HEK293 (cell line): ENCODE measurements around the gene IGFBPL1.

Experiments used
- CTCF ChIA-PET: fragments of 350-600 bp; formaldehyde crosslinking; extraction: SDS; loops from one replicate; lab custom pipeline; 2021; ENCODE audit warnings: antibody characterized with exemption; lab: Yijun Ruan, JAX
- POLR2A ChIA-PET: fragments of 300-600 bp; formaldehyde crosslinking; extraction: SDS; loops from one replicate; lab custom pipeline; 2020; ENCODE audit warnings: antibody characterized with exemption, inconsistent platforms; lab: Yijun Ruan, JAX
- H3K27ac ChIP-seq: fragments of 200-500 bp; sonication (Bioruptor generic); 2 replicates; pipeline ENCODE4 v1.5.1; 2014; ENCODE audit warnings: low read depth, low read length, control low read depth, inconsistent platforms; ENCODE audit errors: extremely low read depth
- H3K36me3 ChIP-seq, 2 experiments: fragments of 200-500 bp in 1 of 2; sonication (Bioruptor generic) in 1 of 2; 1 replicate in 1 of 2; 2 replicates in 1 of 2; pipeline ENCODE4 v1.5.1; 2014 to 2017; ENCODE audit warnings: inconsistent platforms in 2 of 2, low read length in 2 of 2; ENCODE audit not compliant: control insufficient read depth in 2 of 2, insufficient read depth in 1 of 2
- H3K4me1 ChIP-seq: fragments of 200-500 bp; sonication (Bioruptor generic); 2 replicates; pipeline ENCODE4 v1.5.1; 2014; ENCODE audit warnings: mild to moderate bottlenecking, low read length, inconsistent platforms; ENCODE audit not compliant: control insufficient read depth, insufficient read depth
- H3K4me3 ChIP-seq: 2 replicates; pipeline ENCODE4 v1.5.1; 2011; ENCODE audit warnings: low read depth, mild to moderate bottlenecking, control low read depth, low read length, moderate library complexity
- H3K9me3 ChIP-seq: fragments of 200-500 bp; sonication (Bioruptor generic); 2 replicates; pipeline ENCODE4 v1.5.1; 2014; ENCODE audit warnings: low read depth, low read length, inconsistent platforms; ENCODE audit not compliant: control insufficient read depth, insufficient read depth
- AEBP2 ChIP-seq: fragments of 450-650 bp; formaldehyde crosslinking; IDR thresholded peaks from 2 replicates; pipeline ENCODE4 v1.5.1; 2016; ENCODE audit warnings: missing biosample characterization, missing genetic modification characterization, borderline replicate concordance
- ATF2 ChIP-seq: fragments of 450-650 bp; formaldehyde crosslinking; IDR thresholded peaks from 2 replicates; pipeline ENCODE4 v1.5.1; 2016; ENCODE audit warnings: missing biosample characterization, missing genetic modification characterization, low read depth
- HOXD13 ChIP-seq: sonication (generic); formaldehyde crosslinking; IDR thresholded peaks from 2 replicates; pipeline ENCODE4 v1.8.0; 2022; ENCODE audit warnings: missing genetic modification reagents, borderline replicate concordance
- KLF8 ChIP-seq: fragments of 450-650 bp; formaldehyde crosslinking; IDR thresholded peaks from 2 replicates; pipeline ENCODE4 v1.5.1; 2016; ENCODE audit warnings: missing biosample characterization, missing genetic modification characterization
- MYNN ChIP-seq: fragments of 450-650 bp; formaldehyde crosslinking; IDR thresholded peaks from 2 replicates; pipeline ENCODE4 v1.5.1; 2016; ENCODE audit warnings: missing biosample characterization, missing genetic modification characterization, borderline replicate concordance
- PRDM10 ChIP-seq: fragments of 450-650 bp; formaldehyde crosslinking; IDR thresholded peaks from 2 replicates; pipeline ENCODE4 v1.5.1; 2016; ENCODE audit warnings: missing biosample characterization, missing genetic modification characterization
- ZBTB26 ChIP-seq: fragments of 450-650 bp; formaldehyde crosslinking; optimal IDR thresholded peaks from 2 replicates; pipeline ENCODE3; 2016; ENCODE audit warnings: missing biosample characterization, mild to moderate bottlenecking, missing genetic modification characterization
- ZFP37 ChIP-seq: fragments of 450-650 bp; formaldehyde crosslinking; IDR thresholded peaks from 2 replicates; pipeline ENCODE4 v1.5.1; 2016; ENCODE audit warnings: missing biosample characterization, missing genetic modification characterization
- ZNF473 ChIP-seq: fragments of 450-650 bp; formaldehyde crosslinking; IDR thresholded peaks from 2 replicates; pipeline ENCODE4 v1.5.1; 2017; ENCODE audit warnings: missing biosample characterization, missing genetic modification characterization
- ZNF530 ChIP-seq: fragments of 450-650 bp; formaldehyde crosslinking; IDR thresholded peaks from 2 replicates; pipeline ENCODE4 v1.5.1; 2016; ENCODE audit warnings: low read depth, missing biosample characterization, missing genetic modification characterization
- ZNF548 ChIP-seq: fragments of 450-650 bp; formaldehyde crosslinking; IDR thresholded peaks from 2 replicates; pipeline ENCODE4 v1.5.1; 2016; ENCODE audit warnings: missing biosample characterization, missing genetic modification characterization
- ZNF792 ChIP-seq: fragments of 450-650 bp; formaldehyde crosslinking; IDR thresholded peaks from 2 replicates; pipeline ENCODE4 v1.5.1; 2016; ENCODE audit warnings: missing biosample characterization, missing genetic modification characterization
- TF ChIP-seq, protein P1 (sequence below): fragments of 450-650 bp; formaldehyde crosslinking; IDR thresholded peaks from 2 replicates; pipeline ENCODE4 v1.5.1; 2016; ENCODE audit warnings: missing biosample characterization, missing genetic modification characterization
- TF ChIP-seq, protein P2 (sequence below): fragments of 450-650 bp; formaldehyde crosslinking; IDR thresholded peaks from 2 replicates; pipeline ENCODE4 v1.5.1; 2016; ENCODE audit warnings: missing biosample characterization, missing genetic modification characterization
- TF ChIP-seq, protein P3 (sequence below): fragments of 450-650 bp; IDR thresholded peaks from 2 replicates; pipeline ENCODE4 v1.5.1; 2018; ENCODE audit warnings: missing biosample characterization, mild to moderate bottlenecking, missing genetic modification characterization

IGFBPL1 gene

GRCh38 chr9:38435521-38435920 is 11.3 kb upstream of the IGFBPL1 start:
- H3K27ac ChIP-seq, result no peak overlapping the region
- H3K4me3 ChIP-seq, result no peak overlapping the region
- no peaks in the 10 kb centered on the region for H3K36me3 ChIP-seq
- H3K9me3 ChIP-seq, result no peaks in the 10 kb centered on the region
- POLR2A ChIA-PET, result no interaction called here
- H3K4me1 ChIP-seq, result no peaks in the 10 kb centered on the region
- no peak for TF ChIP-seq ZNF530
- TF ChIP-seq ZNF792 (tag by site-specific recombination), result no peak
- TF ChIP-seq, protein P1, sequence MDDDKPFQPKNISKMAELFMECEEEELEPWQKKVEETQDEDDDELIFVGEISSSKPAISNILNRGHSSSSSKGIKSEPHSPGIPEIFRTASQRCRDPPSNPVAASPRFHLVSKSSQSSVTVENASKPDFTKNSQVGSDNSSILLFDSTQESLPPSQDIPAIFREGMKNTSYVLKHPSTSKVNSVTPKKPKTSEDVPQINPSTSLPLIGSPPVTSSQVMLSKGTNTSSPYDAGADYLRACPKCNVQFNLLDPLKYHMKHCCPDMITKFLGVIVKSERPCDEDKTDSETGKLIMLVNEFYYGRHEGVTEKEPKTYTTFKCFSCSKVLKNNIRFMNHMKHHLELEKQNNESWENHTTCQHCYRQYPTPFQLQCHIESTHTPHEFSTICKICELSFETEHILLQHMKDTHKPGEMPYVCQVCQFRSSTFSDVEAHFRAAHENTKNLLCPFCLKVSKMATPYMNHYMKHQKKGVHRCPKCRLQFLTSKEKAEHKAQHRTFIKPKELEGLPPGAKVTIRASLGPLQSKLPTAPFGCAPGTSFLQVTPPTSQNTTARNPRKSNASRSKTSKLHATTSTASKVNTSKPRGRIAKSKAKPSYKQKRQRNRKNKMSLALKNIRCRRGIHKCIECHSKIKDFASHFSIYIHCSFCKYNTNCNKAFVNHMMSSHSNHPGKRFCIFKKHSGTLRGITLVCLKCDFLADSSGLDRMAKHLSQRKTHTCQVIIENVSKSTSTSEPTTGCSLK (tag by site-specific recombination), result no peak
- TF ChIP-seq PRDM10 (tag by site-specific recombination), result no peak
- no peak for TF ChIP-seq AEBP2 (tag by site-specific recombination)
- no peak for TF ChIP-seq ZNF473 (tag by site-specific recombination)
- no peak for TF ChIP-seq KLF8 (tag by site-specific recombination)
- no peak for TF ChIP-seq HOXD13
- TF ChIP-seq, protein P2, sequence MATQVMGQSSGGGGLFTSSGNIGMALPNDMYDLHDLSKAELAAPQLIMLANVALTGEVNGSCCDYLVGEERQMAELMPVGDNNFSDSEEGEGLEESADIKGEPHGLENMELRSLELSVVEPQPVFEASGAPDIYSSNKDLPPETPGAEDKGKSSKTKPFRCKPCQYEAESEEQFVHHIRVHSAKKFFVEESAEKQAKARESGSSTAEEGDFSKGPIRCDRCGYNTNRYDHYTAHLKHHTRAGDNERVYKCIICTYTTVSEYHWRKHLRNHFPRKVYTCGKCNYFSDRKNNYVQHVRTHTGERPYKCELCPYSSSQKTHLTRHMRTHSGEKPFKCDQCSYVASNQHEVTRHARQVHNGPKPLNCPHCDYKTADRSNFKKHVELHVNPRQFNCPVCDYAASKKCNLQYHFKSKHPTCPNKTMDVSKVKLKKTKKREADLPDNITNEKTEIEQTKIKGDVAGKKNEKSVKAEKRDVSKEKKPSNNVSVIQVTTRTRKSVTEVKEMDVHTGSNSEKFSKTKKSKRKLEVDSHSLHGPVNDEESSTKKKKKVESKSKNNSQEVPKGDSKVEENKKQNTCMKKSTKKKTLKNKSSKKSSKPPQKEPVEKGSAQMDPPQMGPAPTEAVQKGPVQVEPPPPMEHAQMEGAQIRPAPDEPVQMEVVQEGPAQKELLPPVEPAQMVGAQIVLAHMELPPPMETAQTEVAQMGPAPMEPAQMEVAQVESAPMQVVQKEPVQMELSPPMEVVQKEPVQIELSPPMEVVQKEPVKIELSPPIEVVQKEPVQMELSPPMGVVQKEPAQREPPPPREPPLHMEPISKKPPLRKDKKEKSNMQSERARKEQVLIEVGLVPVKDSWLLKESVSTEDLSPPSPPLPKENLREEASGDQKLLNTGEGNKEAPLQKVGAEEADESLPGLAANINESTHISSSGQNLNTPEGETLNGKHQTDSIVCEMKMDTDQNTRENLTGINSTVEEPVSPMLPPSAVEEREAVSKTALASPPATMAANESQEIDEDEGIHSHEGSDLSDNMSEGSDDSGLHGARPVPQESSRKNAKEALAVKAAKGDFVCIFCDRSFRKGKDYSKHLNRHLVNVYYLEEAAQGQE, result no peak
- no peak for TF ChIP-seq ZFP37
- TF ChIP-seq MYNN, result no peak
- TF ChIP-seq ZBTB26 (tag by site-specific recombination), result no peak
- TF ChIP-seq, protein P3, sequence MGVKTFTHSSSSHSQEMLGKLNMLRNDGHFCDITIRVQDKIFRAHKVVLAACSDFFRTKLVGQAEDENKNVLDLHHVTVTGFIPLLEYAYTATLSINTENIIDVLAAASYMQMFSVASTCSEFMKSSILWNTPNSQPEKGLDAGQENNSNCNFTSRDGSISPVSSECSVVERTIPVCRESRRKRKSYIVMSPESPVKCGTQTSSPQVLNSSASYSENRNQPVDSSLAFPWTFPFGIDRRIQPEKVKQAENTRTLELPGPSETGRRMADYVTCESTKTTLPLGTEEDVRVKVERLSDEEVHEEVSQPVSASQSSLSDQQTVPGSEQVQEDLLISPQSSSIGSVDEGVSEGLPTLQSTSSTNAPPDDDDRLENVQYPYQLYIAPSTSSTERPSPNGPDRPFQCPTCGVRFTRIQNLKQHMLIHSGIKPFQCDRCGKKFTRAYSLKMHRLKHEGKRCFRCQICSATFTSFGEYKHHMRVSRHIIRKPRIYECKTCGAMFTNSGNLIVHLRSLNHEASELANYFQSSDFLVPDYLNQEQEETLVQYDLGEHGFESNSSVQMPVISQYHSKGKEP (tag by site-specific recombination), result no peak
- TF ChIP-seq ZNF548 (tag by site-specific recombination), result no peak
- TF ChIP-seq ATF2 (tag by site-specific recombination), result no peak
- CTCF ChIA-PET, result interaction anchor here (1.1 to 6.5 kb wide), 3 partner anchors 14 to 47 kb away, joined by 3 to 58 read pairs (median 3); no protein-coding TSS in a partner anchor
